ENCODE results near the gene PGGHG.

Gene PGGHG

DNA sequence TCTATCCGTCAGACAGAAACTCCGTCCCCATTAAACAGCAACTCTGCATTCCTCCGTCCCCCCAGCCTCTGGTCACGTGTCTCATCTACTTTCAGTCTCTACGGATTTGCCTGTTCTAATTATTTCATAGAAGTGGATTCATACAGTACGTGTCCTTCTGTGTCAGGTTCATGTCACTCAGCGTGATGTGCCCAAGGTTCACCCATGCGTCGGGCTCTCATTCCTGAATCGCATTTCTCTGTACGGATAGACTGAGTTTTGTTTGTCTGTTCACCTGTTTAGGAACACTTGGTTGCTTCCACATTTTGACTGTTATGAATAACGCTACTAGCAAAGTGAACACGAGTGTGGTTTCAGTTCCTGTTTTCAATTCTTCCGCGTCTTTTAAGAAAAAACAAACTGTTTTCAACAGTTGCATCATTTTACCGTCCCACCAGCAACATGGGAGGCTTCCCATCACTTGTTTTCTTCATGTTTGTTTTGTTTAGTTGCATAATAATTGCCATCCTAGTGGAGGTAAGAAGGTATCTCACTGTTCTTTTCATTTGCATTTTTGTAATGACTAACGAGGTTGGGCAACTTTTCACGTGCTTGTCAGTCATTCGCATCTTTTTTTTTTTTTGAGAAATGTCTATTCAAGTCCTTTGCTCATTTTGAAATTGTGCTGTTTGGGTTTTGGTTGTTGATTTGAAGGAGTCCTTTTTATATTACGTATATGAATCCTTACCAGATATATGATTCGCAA lies 19.6 kb upstream of the PGGHG start:
- DNase-seq (ENCODE audit: low read depth in 2 of 2) = no peak

DNA sequence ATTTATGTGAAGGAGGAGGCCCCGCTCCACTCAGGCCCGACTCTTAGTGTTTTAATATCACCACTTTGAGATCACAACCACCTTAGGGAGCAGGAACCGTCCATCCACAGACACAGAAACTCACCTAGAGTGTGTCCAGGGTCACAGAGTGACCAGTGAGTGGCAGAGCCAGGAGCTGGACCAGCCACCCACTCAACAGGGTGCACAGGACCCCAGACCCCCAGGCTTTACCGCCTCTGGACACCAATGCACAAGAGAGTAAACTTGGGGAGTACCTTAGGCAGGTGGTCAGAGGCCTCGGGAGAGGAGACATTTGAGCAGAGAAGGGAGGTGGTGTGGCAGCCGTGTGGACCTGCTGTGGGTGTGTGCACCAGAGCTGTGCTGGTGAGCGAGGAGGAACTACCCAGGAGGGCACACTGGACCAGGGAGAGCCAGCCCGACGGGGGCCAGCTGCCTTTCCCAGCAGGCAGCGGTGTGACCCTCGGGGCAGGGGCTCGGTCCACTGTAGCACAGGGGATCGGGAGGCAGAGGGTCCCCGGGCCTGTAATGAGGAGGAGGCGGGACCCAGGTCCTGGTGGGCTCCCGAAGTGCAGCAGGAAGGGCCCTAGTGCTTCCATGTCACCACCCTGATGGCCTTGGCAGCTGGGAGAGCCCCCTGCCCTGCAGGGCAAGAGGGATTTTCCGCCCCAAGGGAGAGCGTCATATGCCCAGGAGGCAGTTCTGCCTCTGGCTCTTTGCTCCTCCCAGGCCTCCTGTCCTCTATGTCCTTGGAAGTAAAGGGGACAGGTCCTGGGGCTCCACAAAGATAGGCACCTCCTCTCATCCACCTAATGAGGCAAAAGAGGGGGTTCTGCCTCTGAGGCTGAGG lies 18.2 kb upstream of the PGGHG start:
- DNase-seq (ENCODE audit: low read depth in 2 of 2) = no peak

DNA sequence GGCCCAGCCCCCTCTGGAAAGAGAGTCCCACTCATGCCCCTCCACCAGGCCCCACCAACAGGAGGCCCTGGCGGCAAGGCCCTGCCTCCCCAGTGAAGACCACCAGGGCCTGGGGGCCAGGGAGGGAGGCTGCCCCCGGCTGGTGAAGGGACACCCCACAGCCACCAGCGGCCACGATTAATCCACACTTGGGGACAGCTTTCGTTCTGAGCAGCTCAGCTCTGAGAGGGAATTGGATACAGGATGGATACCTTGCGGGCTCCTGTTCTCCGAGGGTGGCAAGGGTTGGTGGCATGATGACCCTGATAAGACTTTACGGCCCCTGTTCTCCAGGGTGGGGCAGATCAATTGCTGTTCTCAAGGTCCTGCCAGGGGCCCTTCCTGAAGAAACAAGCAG lies 17.6 kb upstream of the PGGHG start:
- no peak for DNase-seq (ENCODE audit: low read depth in 2 of 2)

DNA sequence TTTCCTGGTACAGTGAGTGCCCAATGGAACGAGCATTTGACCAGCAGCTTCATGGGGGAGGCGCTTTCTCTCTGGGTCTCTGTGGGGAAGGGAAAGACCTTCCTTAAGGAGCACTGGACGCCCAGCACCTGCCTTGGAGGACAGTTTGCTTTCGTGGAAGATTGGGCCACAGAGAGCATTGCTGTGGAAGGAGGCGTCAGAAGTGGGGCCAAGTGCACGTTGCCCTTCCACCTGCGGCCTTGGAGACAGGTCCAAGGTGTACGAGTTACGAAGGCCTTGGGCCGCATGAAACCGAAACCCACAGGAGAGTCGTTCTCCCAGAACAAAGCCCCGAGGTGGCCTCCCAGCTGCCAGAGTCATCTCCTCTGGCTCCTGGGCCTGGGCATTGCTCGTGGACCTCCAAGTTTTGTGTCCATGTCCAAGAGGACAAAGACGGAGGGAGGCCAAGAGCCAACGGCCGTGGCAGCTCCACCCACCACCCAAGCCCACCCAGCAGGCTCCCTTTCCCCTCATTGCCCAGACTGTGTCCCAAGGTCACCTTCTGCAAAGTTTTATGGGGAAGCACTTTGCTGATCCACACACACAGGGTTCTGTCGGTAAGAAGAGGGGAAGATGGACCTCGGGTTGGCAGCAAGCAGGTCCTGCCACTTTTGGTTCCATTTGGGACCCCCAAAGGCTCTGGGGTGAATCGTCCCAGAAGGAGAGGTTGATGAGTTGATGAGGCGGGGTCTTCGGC lies 16.6 kb upstream of the PGGHG start:
- DNase-seq (ENCODE audit: low read depth in 2 of 2) = no peak

DNA sequence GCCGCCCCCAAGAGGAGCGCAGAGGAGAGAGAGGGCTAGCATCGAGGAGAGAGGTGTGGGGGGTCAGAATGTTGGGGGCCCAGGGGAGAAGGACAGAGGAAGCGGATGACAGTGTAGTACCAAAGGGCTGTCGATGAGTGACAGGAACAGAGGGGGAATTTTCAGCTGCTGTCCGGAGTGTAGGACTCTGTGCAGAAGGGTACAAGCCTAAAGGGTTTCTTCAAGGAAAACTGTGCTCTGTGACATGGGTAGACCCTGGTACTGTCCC lies 16.1 kb upstream of the PGGHG start:
- no peak for DNase-seq (ENCODE audit: low read depth in 2 of 2)

DNA sequence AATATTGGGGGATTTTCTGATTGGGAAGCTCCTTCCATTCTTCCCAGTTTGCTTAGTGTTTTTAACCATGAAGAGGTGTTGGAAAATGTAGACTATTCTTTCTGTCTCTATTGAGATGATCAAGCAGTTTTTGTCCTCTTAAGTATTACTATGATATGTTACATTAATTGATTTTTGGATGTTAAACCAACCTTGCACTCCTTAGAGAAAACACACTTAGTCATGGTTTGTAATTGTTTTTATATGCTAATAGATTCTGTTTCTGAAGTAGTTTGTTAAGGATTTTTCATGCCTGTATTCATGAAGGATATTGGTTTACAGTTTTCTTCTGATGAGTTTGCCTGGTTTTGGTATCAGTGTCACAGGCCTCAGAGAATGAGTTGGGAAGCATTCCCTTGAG lies 12.7 kb upstream of the PGGHG start:
- no peak for DNase-seq (ENCODE audit: low read depth in 2 of 2)

DNA sequence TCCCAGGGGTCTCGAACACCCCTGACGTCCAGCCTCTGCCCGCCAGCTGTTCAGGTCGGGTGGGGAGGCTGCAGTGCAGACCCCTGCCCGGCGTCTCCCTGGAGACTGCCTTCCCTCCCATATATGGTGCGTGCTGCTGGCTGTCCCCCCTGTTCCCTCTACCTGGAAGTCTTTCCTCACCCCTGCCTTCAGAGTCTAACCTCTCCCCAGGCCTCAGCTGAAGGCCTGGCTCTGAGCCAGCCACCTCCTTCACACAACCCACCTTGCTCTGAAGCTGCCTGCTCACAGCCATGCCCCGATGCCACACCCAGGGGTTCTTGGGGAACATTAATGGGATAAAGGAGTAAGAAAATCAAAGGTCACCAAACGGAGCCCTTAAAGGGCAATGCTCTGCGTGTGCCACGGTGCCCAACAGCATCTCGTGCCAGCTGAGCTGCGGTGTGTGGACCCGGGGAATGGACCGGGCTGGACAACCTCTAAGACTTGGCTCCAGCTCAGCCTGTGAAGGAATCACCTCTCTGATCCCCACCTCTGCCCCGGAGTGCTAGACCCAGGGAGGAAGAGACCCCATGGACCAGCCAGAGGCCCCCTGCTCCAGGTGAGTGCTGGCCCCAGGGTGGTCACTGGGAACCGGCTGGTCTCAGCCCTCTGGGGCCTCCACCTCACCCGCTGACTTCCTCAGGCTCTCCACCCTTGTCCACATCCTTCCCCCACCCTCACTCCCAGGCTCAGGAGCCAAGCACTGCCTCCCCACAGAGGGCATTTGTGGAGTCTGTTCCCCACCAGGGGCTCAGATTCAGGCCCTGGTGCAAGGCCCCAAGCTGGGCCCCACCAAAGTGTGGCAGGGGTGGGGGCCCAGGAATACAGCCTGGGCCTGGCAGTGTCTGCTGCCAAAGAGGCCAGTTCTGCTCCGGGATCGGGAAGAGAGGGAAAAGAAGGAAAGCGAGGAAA lies 10.7 kb upstream of the PGGHG start, which contains the start of gene NLRP6:
Gene NLRP6 (plus strand): TSS at position 407 of the 951 bp plus-strand sequence. CDS start 163 bp downstream, at position 570.
- DNase-seq (ENCODE audit: low read depth in 2 of 2) = no peak

DNA sequence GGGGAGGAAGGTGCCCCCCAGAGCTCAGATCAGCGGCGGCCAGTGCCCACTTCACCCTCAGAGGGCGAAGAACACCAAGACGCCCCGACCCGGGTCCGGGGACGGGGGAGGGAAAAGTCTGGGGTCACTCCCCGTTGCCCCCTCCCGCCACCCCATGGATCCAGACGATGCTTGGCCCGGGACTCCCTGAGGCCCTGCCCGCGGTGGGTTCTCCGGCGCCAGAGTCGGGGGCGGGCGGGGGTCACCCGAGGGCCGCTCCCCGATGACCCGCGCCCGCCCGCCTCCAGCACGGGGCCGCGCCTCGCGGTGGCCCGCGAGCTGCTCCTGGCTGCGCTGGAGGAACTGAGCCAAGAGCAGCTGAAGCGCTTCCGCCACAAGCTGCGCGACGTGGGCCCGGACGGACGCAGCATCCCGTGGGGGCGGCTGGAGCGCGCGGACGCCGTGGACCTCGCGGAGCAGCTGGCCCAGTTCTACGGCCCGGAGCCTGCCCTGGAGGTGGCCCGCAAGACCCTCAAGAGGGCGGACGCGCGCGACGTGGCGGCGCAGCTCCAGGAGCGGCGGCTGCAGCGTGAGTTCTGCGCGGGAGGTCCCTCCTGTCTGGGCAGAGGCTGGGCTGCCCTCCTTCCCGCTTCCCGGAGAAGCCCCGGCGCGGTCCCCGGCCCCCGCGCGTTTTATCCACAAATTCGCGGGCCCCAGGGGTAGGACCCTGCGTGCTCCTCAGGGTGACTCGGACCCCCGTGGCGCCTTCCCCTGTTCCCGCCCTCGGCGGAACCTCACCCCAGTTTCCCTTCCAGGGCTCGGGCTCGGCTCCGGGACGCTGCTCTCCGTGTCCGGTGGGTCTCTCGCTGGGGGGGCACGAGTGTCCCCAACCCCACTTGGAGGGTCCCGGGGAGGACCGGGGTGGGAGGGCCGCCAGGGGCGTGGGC lies 9.6 kb upstream of the PGGHG start:
- DNase-seq (ENCODE audit: low read depth in 2 of 2) = no peak

DNA sequence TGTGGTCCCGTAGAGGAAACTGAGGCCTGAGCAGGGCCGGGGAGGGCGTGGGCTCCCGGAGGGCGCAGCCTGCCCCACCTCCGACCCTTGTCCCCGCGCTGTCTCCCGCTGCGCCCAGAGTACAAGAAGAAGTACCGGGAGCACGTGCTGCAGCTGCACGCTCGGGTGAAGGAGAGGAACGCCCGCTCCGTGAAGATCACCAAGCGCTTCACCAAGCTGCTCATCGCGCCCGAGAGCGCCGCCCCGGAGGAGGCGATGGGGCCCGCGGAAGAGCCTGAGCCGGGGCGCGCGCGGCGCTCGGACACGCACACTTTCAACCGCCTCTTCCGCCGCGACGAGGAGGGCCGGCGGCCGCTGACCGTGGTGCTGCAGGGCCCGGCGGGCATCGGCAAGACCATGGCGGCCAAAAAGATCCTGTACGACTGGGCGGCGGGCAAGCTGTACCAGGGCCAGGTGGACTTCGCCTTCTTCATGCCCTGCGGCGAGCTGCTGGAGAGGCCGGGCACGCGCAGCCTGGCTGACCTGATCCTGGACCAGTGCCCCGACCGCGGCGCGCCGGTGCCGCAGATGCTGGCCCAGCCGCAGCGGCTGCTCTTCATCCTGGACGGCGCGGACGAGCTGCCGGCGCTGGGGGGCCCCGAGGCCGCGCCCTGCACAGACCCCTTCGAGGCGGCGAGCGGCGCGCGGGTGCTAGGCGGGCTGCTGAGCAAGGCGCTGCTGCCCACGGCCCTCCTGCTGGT lies 8.8 kb upstream of the PGGHG start:
- no peak for DNase-seq (ENCODE audit: low read depth in 2 of 2)

DNA sequence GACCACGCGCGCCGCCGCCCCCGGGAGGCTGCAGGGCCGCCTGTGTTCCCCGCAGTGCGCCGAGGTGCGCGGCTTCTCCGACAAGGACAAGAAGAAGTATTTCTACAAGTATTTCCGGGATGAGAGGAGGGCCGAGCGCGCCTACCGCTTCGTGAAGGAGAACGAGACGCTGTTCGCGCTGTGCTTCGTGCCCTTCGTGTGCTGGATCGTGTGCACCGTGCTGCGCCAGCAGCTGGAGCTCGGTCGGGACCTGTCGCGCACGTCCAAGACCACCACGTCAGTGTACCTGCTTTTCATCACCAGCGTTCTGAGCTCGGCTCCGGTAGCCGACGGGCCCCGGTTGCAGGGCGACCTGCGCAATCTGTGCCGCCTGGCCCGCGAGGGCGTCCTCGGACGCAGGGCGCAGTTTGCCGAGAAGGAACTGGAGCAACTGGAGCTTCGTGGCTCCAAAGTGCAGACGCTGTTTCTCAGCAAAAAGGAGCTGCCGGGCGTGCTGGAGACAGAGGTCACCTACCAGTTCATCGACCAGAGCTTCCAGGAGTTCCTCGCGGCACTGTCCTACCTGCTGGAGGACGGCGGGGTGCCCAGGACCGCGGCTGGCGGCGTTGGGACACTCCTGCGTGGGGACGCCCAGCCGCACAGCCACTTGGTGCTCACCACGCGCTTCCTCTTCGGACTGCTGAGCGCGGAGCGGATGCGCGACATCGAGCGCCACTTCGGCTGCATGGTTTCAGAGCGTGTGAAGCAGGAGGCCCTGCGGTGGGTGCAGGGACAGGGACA lies 8.0 kb upstream of the PGGHG start:
- no peak for DNase-seq (ENCODE audit: low read depth in 2 of 2)

DNA sequence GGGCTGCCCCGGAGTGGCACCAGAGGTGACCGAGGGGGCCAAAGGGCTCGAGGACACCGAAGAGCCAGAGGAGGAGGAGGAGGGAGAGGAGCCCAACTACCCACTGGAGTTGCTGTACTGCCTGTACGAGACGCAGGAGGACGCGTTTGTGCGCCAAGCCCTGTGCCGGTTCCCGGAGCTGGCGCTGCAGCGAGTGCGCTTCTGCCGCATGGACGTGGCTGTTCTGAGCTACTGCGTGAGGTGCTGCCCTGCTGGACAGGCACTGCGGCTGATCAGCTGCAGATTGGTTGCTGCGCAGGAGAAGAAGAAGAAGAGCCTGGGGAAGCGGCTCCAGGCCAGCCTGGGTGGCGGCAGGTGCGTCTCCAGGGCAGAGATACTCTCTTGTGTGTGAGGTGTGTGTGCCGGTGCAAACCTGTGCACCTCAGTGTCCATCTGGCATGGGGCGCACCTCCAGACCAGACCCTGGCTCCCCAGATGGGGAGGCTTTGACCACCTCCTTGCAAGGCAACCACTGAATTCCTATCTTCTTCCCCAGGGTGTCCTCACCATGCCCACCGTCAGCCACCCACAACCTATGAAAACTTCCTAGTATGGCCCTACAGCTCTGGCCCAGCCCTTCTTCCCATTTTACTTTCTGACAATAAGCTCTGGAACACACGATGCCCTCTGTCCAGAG lies 7.3 kb upstream of the PGGHG start:
- DNase-seq (ENCODE audit: low read depth in 2 of 2) = no peak

DNA sequence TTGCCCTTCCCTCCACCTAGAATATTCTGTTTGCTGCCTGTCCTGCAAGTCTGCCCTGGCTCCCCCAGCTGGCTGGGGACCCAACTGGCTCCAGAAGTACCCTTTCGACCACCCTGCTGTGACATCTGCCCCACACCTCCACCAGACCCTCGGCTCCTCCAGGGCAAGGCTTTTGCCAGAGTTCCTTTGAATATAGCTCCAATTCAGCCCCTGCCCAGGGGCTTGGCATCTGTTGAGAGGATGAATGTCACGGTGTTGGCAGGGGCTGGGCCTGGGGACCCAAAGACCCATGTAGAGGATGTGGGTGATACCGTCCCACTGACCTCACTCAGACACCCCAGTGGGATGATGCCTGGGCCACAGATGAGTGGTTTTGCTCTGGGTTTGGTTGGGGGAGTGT lies 6.8 kb upstream of the PGGHG start:
- DNase-seq (ENCODE audit: low read depth in 2 of 2) = no peak

DNA sequence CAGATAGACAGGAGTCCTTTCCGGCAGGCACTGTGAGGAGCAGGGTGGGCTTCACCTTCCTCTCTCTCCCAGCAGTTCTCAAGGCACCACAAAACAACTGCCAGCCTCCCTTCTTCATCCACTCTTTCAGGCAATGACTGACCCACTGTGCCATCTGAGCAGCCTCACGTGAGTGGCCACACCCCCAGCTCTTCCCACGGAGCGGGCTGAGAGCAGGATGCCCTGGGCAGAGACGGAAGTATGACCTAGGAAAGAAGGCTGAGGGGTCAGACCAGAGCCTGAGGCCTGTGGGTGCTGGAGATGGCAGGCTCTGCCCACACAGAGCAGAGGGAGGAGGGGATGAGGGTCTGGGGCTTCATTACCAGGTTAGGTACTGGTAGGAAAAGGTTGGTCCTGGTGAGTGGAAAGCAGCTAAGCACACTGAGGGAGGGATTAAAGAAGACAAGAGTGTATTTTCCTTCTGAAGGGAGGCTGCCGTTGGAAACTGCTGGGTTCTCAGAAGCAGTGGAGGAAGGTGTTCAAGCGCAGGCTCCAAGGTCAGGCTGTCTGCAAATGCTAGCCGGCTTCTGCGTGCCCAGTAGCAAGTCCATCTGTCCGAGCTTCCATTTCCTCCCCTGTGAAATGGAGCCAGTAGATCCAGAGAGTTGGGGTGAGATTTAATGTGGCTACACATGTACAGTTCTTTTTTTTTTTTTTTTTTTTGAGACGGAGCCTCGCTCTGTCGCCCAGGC lies 6.1 kb upstream of the PGGHG start:
- DNase-seq (ENCODE audit: low read depth in 2 of 2) = no peak

DNA sequence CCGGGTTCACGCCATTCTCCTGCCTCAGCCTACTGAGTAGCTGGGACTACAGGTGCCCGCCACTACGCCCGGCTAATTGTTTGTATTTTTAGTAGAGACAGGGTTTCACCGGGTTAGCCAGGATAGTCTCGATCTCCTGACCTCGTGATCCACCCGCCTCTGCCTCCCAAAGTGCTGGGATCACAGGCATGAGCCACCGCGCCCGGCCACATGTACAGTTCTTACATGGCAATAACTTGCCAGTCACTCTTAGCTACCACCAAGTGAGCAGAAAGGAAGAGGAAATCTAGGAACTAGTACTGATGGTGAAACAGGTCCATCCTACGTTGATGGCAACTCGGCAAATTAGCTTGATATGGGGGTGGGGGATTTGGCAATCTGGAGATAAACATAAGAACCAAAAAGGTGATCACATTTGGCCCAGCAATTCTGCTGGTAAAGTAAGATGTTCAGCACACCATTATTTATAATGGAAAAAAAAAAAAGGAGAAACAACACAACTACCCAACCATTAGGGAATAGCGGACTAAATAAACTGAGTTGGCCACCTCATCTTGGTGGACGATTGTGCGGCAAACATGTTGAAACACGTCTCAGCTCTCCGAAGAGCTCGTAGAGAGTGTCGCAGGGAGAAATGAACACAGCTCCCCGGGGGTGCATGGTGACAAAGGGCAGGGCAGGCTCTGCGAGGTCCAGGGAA lies 5.4 kb upstream of the PGGHG start:
- no peak for DNase-seq (ENCODE audit: low read depth in 2 of 2)

DNA sequence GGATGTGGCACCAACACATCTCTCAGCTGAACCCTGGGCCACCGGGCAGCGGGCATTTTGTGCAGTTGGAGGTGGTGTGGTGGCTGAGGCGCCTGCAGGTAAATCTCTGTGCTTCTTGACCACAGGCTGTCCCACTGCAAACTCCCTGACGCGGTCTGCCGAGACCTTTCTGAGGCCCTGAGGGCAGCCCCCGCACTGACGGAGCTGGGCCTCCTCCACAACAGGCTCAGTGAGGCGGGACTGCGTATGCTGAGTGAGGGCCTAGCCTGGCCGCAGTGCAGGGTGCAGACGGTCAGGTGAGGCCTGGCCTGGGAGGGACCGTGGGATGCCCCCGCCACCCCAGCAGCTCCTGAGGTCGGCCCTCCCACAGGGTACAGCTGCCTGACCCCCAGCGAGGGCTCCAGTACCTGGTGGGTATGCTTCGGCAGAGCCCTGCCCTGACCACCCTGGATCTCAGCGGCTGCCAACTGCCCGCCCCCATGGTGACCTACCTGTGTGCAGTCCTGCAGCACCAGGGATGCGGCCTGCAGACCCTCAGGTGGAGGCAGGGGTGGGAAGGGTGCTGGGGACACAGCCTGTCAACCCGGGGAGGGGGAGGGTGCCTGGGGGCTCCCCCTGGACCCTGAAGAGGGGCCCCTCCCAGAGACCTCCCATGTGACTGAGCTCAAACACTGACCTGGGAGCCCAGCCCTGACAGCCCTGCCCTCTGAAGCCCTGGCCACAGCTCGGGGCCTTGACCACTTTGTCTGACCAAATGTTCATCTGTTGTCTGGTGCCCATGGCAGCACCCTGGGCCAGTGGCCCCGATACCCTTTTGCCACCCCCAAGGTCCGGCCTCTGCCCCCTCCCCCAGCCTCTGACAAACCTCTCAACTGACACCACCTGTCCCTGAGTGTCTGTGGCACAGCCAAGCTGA lies 4.6 kb upstream of the PGGHG start:
- no peak for DNase-seq (ENCODE audit: low read depth in 2 of 2)
